CD4-positive, alpha-beta memory T cell (primary cell): ENCODE results near the gene GCAT. TPM values are rescaled to one million over a fixed set of nuclear protein-coding genes. Genes with fewer than 3 reads are reported as not detected.

ENCODE experiments used
- microRNA-seq: library from miRNA; unstranded; fragments of <30 nt; microRNA quantifications from one replicate; pipeline ENCODE4 v1.2.0, GENCODE V29; 2021; ENCODE audit warnings: borderline replicate concordance, borderline number of aligned reads, borderline microRNAs expressed, mixed read lengths
- polyA plus RNA-seq, 2 donors: library from polyadenylated mRNA; unstranded; fragments of 300-500 nt; fragmentation: Illumina TruSeq; gene quantifications; one replicate each; pipeline ENCODE4 v1.2.3, GENCODE V29; 2021
- total RNA-seq, 2 experiments: library from RNA; stranded (reverse); gene quantifications; one replicate each; pipeline ENCODE4 v1.2.3, GENCODE V29; 2021

Gene GCAT
- total and polyA plus RNA-seq, 4 experiments from 2014 or later = 2.9 to 6.8 (median 3.9) TPM

Small RNA genes lying within 50 kb of the gene (microRNA-seq; reads per million reads assigned to microRNA genes)
- gene MIR659 = 0.72 reads per million

Other genes starting within 250 kb of the GCAT start
- not detected for gene CDC42EP1, start 247.5 kb upstream of the GCAT start, total RNA-seq
- gene CDC42EP1, start 247.5 kb upstream of the GCAT start, polyA plus RNA-seq = not detected
- gene LGALS2, start 227.8 kb upstream of the GCAT start, total RNA-seq = 1 to 10 TPM in 1 of 2 experiments, not detected in 1; 1.0 TPM
- gene LGALS2, start 227.8 kb upstream of the GCAT start, polyA plus RNA-seq = not detected
- gene GGA1, start 199.1 kb upstream of the GCAT start, total RNA-seq = 100 to 1,000 TPM; 108 to 109 TPM
- gene GGA1, start 199.1 kb upstream of the GCAT start, polyA plus RNA-seq = 10 to 100 TPM; 16.3 to 26.7 TPM
- gene SH3BP1, start 168.3 kb upstream of the GCAT start, total RNA-seq = 10 to 100 TPM; 84.0 to 89.2 TPM
- 10 to 100 TPM; 17.6 to 30.3 TPM for gene SH3BP1, start 168.3 kb upstream of the GCAT start, polyA plus RNA-seq
- 1 to 10 TPM; 7.3 to 9.8 TPM for gene PDXP, start 149.2 kb upstream of the GCAT start, total RNA-seq
- gene PDXP, start 149.2 kb upstream of the GCAT start, polyA plus RNA-seq = 1 to 10 TPM in 1 of 2 donors, under 1 TPM in 1; 0.38 to 7.1 TPM
- gene LGALS1, start 132.3 kb upstream of the GCAT start, total RNA-seq = 10 to 100 TPM; 64.8 to 68.7 TPM
- 100 to 1,000 TPM; 315 to 358 TPM for gene LGALS1, start 132.3 kb upstream of the GCAT start, polyA plus RNA-seq
- gene NOL12, start 121.6 kb upstream of the GCAT start, total RNA-seq = 10 to 100 TPM; 50.3 to 52.0 TPM
- 10 to 100 TPM; 38.8 to 51.6 TPM for gene NOL12, start 121.6 kb upstream of the GCAT start, polyA plus RNA-seq
- gene TRIOBP, start 110.9 kb upstream of the GCAT start, total RNA-seq = 10 to 100 TPM; 25.8 to 26.1 TPM
- 10 to 100 TPM in 1 of 2 donors, 1 to 10 TPM in 1; 9.2 to 13.0 TPM for gene TRIOBP, start 110.9 kb upstream of the GCAT start, polyA plus RNA-seq
- not detected for gene GALR3, start 15.4 kb downstream of the GCAT start, total RNA-seq
- not detected for gene GALR3, start 15.4 kb downstream of the GCAT start, polyA plus RNA-seq
- 10 to 100 TPM; 21.6 to 22.7 TPM for gene ANKRD54, start 36.4 kb downstream of the GCAT start, total RNA-seq
- gene ANKRD54, start 36.4 kb downstream of the GCAT start, polyA plus RNA-seq = 10 to 100 TPM; 11.0 to 13.4 TPM
- gene EIF3L, start 41.5 kb downstream of the GCAT start, total RNA-seq = 100 to 1,000 TPM; 550 to 571 TPM
- 100 to 1,000 TPM; 226 to 364 TPM for gene EIF3L, start 41.5 kb downstream of the GCAT start, polyA plus RNA-seq
- 10 to 100 TPM; 30.7 to 31.0 TPM for gene MICALL1, start 98.4 kb downstream of the GCAT start, total RNA-seq
- gene MICALL1, start 98.4 kb downstream of the GCAT start, polyA plus RNA-seq = 1 to 10 TPM in 1 of 2 donors, under 1 TPM in 1; 0.77 to 4.4 TPM
- not detected for gene C22orf23, start 145.7 kb downstream of the GCAT start, total RNA-seq
- not detected for gene C22orf23, start 145.7 kb downstream of the GCAT start, polyA plus RNA-seq
- gene POLR2F, start 145.8 kb downstream of the GCAT start, total RNA-seq = 10 to 100 TPM; 44.9 to 47.5 TPM
- gene POLR2F, start 145.8 kb downstream of the GCAT start, polyA plus RNA-seq = 100 to 1,000 TPM; 133 to 158 TPM
- gene SOX10, start 176.6 kb downstream of the GCAT start, total RNA-seq = not detected
- not detected for gene SOX10, start 176.6 kb downstream of the GCAT start, polyA plus RNA-seq
- 10 to 100 TPM; 25.5 to 28.0 TPM for gene PICK1, start 249.5 kb downstream of the GCAT start, total RNA-seq
- gene PICK1, start 249.5 kb downstream of the GCAT start, polyA plus RNA-seq = 10 to 100 TPM in 1 of 2 donors, 1 to 10 TPM in 1; 6.5 to 10.2 TPM